ENCODE measurements around the gene DNM3. TPM values are rescaled to one million over a fixed set of nuclear protein-coding genes. Genes with fewer than 3 reads are reported as not detected.

Gene DNM3
- polyA plus RNA-seq, 1 donor (not counting 4 experiments of a cell fraction or from before 2014, with no cell fraction given), result 2.0 TPM

DNA sequence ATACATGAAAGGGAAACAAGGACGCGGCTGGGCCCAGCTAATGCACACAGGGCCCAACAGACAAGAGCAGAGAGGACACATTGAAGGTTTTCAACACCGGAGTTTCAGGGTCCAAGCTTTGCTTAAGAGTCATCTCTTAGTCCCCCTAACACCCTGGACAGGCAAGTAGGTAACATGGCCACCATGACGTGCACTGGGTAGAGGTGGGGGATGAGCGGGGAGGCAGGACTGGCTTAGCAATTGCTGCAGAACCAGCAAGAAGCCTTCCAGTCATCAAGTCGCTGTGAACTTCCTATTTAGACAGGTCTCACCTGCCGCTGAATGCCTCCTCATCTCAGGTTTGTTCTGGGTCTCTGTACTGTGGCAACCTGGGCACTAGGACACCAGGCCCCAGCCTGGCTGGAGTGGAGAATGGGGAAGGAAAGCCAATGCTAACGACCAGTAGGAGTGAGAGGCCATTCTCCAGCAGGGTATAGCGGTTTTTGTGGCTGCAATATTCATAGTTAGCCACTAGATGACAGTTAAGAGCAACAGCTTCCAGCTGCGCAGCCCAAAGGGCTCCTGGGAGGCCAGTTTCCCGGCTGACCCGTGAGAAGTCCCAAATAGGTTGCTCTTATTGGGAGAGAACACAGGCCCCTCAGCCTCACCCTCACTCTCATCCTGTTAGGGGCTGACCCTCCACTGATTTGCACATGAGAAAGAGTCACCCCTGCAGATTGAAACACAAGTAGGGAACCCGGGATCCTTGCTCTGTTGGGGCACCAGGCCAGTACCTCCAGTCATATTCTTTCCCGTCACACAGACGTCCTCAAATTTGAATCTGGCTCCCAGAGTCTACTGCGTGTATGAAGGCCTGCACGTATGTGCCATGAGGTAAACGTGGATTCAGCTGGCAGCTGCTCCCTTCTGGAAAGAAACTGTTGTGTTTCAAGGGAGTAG, 608.6 kb downstream of the DNM3 start:
- peak overlapping the region; percentile 53 for H2AFZ ChIP-seq (ENCODE audit: control insufficient read depth, low read length)
- H3K27me3 ChIP-seq (ENCODE audit: control insufficient read depth, extremely low read depth, insufficient read depth, low read length), result no peaks in the 10 kb centered on the region
- H3K9ac ChIP-seq (ENCODE audit: control insufficient read depth, extremely low read depth, insufficient read depth, low read length), result no peak overlapping the region
- TF ChIP-seq, protein P1, sequence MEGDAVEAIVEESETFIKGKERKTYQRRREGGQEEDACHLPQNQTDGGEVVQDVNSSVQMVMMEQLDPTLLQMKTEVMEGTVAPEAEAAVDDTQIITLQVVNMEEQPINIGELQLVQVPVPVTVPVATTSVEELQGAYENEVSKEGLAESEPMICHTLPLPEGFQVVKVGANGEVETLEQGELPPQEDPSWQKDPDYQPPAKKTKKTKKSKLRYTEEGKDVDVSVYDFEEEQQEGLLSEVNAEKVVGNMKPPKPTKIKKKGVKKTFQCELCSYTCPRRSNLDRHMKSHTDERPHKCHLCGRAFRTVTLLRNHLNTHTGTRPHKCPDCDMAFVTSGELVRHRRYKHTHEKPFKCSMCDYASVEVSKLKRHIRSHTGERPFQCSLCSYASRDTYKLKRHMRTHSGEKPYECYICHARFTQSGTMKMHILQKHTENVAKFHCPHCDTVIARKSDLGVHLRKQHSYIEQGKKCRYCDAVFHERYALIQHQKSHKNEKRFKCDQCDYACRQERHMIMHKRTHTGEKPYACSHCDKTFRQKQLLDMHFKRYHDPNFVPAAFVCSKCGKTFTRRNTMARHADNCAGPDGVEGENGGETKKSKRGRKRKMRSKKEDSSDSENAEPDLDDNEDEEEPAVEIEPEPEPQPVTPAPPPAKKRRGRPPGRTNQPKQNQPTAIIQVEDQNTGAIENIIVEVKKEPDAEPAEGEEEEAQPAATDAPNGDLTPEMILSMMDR (optimal IDR thresholded peaks at IDR 0.05 in 1 of 3, IDR thresholded peaks at IDR 0.05 in 1 of 3, conservative IDR thresholded peaks at IDR 0.05 in 1 of 3; ENCODE audit: extremely low read depth in 1 of 3, insufficient read depth in 2 of 3, low read length in 3 of 3), result peak; percentile 83 to 93 (median 92)
- TF ChIP-seq EZH2 (IDR thresholded peaks at IDR 0.05; ENCODE audit: low read length), result no peak
- H3K79me2 ChIP-seq (ENCODE audit: control insufficient read depth, insufficient read depth, low read length), result no peaks in the 10 kb centered on the region
- peak; percentile 32 for FAIRE-seq
- peaks cover 29% of the 10 kb centered on the region for H3K4me1 ChIP-seq (ENCODE audit: control insufficient read depth, extremely low read depth, insufficient read depth, low read length)
- H3K27ac ChIP-seq (ENCODE audit: control insufficient read depth, insufficient read depth, low read length), result no peak overlapping the region
- no peak for DNase-seq (ENCODE audit: low read depth, low spot score)
- no peaks in the 10 kb centered on the region for H3K36me3 ChIP-seq (ENCODE audit: control insufficient read depth in 2 of 2, extremely low read depth in 1 of 2, insufficient read depth in 2 of 2, low read length in 2 of 2)
- dilution Hi-C loops (cut with MboI; ENCODE audit: extremely low pct_ligation_motif_present, low sequenced_read_pairs), result no loop called here
- no peak overlapping the region for H3K4me2 ChIP-seq (ENCODE audit: control insufficient read depth, extremely low read depth, insufficient read depth, low read depth, low read length)
- no peaks in the 10 kb centered on the region for H3K9me1 ChIP-seq (ENCODE audit: control insufficient read depth, extremely low read depth, insufficient read depth, low read length)
- no peaks in the 10 kb centered on the region for H4K20me1 ChIP-seq (ENCODE audit: control insufficient read depth, extremely low read depth, insufficient read depth, low read length)
- H3K4me3 ChIP-seq (ENCODE audit: control insufficient read depth in 2 of 3, extremely low read depth in 1 of 3, insufficient read depth in 2 of 3, low read depth in 1 of 3, low read length in 3 of 3), result no peak overlapping the region
- H3K9me3 ChIP-seq (ENCODE audit: control insufficient read depth, low read depth, low read length), result no peaks in the 10 kb centered on the region

DNA sequence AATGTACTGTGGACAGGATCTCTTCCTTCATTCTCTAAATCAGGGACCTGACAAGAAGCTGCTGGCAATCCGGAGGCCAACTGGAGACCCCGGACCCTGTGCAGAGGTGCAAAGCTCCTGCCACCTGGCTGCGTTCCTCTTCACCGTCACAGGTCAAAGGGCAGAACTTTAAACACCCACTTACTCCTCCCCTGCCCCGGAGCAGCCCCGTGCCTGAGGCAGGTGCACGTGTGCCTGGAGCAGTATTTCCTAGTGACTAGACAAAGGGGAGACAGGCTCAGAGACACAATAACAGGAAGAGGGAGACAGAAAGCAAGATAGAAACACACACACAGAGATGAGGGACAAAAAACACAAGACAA, 609.2 kb downstream of the DNM3 start:
- Histone ChIP-seq H3K9me3 (ENCODE audit: control insufficient read depth, low read depth, low read length) (no peaks in the 10 kb centered on the region), H3K27me3 (ENCODE audit: control insufficient read depth, extremely low read depth, insufficient read depth, low read length) (no peaks in the 10 kb centered on the region), H4K20me1 (ENCODE audit: control insufficient read depth, extremely low read depth, insufficient read depth, low read length) (no peaks in the 10 kb centered on the region), H2AFZ (ENCODE audit: control insufficient read depth, low read length) (no peak overlapping the region), H3K9me1 (ENCODE audit: control insufficient read depth, extremely low read depth, insufficient read depth, low read length) (no peaks in the 10 kb centered on the region), H3K4me2 (ENCODE audit: control insufficient read depth, extremely low read depth, insufficient read depth, low read depth, low read length) (no peak overlapping the region), H3K4me3 (ENCODE audit: control insufficient read depth in 2 of 3, extremely low read depth in 1 of 3, insufficient read depth in 2 of 3, low read depth in 1 of 3, low read length in 3 of 3) (no peak overlapping the region), H3K27ac (ENCODE audit: control insufficient read depth, insufficient read depth, low read length) (no peak overlapping the region), H3K79me2 (ENCODE audit: control insufficient read depth, insufficient read depth, low read length) (no peaks in the 10 kb centered on the region), H3K9ac (ENCODE audit: control insufficient read depth, extremely low read depth, insufficient read depth, low read length) (no peak overlapping the region), H3K4me1 (ENCODE audit: control insufficient read depth, extremely low read depth, insufficient read depth, low read length) (peaks cover 29% of the 10 kb centered on the region), H3K36me3 (ENCODE audit: control insufficient read depth in 2 of 2, extremely low read depth in 1 of 2, insufficient read depth in 2 of 2, low read length in 2 of 2) (no peaks in the 10 kb centered on the region)
- no peak for TF ChIP-seq EZH2 (IDR thresholded peaks at IDR 0.05; ENCODE audit: low read length)
- TF ChIP-seq, protein P1 (optimal IDR thresholded peaks at IDR 0.05 in 1 of 3, IDR thresholded peaks at IDR 0.05 in 1 of 3, conservative IDR thresholded peaks at IDR 0.05 in 1 of 3; ENCODE audit: extremely low read depth in 1 of 3, insufficient read depth in 2 of 3, low read length in 3 of 3), result no peak
- DNase-seq (ENCODE audit: low read depth, low spot score) (no peak), FAIRE-seq (no peak)
- dilution Hi-C loops (cut with MboI; ENCODE audit: extremely low pct_ligation_motif_present, low sequenced_read_pairs), result no loop called here
